Measurements from ENCODE around the gene RETREG2. TPM values are rescaled to one million over a fixed set of nuclear protein-coding genes. Genes with fewer than 3 reads are reported as not detected.

RETREG2 gene
- polyA plus RNA-seq, 2 of the 4 experiments (the other 2 are of a cell fraction): 52.8 to 67.5 TPM

DNA sequence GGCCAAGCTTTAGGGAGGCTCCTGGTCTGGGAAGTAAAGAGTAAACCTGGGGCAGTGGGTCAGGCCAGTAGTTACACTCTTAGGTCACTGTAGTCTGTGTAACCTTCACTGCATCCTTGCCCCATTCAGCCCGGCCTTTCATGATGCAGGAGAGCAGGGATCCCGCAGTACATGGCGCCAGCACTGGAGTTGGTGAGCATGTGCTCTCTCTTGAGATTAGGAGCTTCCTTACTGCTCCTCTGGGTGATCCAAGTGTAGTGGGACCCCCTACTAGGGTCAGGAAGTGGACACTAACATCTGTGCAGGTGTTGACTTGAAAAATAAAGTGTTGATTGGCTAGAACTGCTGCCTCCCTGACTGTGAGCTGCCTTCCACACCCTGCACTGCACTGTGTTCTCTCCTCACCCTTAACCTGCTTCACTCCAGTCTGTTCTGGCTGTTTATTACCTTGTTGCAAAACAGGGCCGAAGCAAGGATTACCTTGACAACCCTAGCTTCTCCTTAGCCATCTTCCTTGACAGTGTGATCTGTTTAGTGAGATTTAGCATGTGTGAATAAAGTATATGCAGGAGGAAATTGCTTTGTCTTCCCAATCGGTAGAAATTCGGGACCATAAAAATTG is 5.2 kb downstream of the RETREG2 start:
- no peak for ATAC-seq
- FAIRE-seq: no peak
- Histone ChIP-seq H3K4me2 (no peak overlapping the region), H3K4me1 (peaks cover 10% of the 10 kb centered on the region), H3K9me3 (no peaks in the 10 kb centered on the region), H3K27ac (no peak overlapping the region), H3K4me3 (no peak overlapping the region)
- no peak for TF ChIP-seq CBX8 (IDR thresholded peaks at IDR 0.05)
- TF ChIP-seq BHLHE40 (IDR thresholded peaks at IDR 0.05; ENCODE audit: low read depth, low read length): no peak
- TF ChIP-seq RCOR1 (IDR thresholded peaks at IDR 0.05; ENCODE audit: low read depth, low read length): no peak
- TF ChIP-seq KDM5A (IDR thresholded peaks at IDR 0.05): no peak
- TF ChIP-seq MYC (IDR thresholded peaks at IDR 0.05; ENCODE audit: borderline replicate concordance, low read length): no peak
- no peak for TF ChIP-seq RNF2 (IDR thresholded peaks at IDR 0.05; ENCODE audit: borderline replicate concordance, low read depth)
- no peak for TF ChIP-seq ZSCAN20 (CRISPR knock-in tag; IDR thresholded peaks at IDR 0.05)
- no peak for TF ChIP-seq ZNF302 (CRISPR knock-in tag; IDR thresholded peaks at IDR 0.05)
- 93% methylated on average over 6 of the region's 6 CpGs for WGBS (ENCODE audit: missing lambda C conversion rate)
- DNase-seq (ENCODE audit: low read depth in 1 of 2, low spot score in 1 of 2): no peak
- ChIA-PET POLR2A (no interaction called here), CTCF (interaction anchor here (1.0 to 4.0 kb wide), 5 partner anchors 9 to 111 kb away, joined by 4 to 24 read pairs (median 6); partner anchors contain the start of gene SLC23A3)

DNA sequence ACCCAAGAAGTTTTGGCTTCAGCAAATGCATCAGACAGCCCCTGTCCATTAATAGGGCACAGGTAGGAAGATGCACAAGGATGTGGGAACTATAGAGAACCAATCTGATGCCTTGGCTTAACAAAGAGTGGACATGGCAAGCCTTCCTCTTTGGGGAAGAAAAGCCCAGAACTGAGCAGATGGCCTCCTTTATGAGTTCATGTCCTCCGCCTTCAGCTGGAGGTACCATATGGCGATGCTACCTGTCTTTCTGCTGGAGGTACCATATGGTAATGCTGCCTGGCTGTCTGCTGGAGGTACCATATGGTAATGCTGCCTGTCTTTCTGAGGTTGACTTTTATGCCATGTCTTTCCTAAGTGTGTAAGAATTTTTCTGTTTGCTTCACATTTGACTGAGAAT is 6.0 kb downstream of the RETREG2 start:
- no peaks in the 10 kb centered on the region for H3K9me3 ChIP-seq
- no peak overlapping the region for H3K27ac ChIP-seq
- CTCF ChIA-PET: interaction anchor here (0.7 to 4.0 kb wide), 4 partner anchors 10 to 110 kb away, joined by 4 to 24 read pairs (median 4); partner anchors contain the start of gene NHEJ1
- peaks cover 7% of the 10 kb centered on the region for H3K4me1 ChIP-seq
- no peak overlapping the region for H3K4me3 ChIP-seq
- H3K4me2 ChIP-seq: no peak overlapping the region
- FAIRE-seq: no peak
- no peak for DNase-seq (ENCODE audit: low read depth in 1 of 2, low spot score in 1 of 2)
- POLR2A ChIA-PET: no interaction called here
- WGBS (ENCODE audit: missing lambda C conversion rate): 91% methylated on average over 2 of the region's 2 CpGs
- no peak for TF ChIP-seq FOSL2 (IDR thresholded peaks at IDR 0.05)
- TF ChIP-seq FOSL2 (CRISPR knock-in tag; IDR thresholded peaks at IDR 0.05): no peak
- no peak for TF ChIP-seq RAD21 (conservative IDR thresholded peaks at IDR 0.05 in 1 of 2, IDR thresholded peaks at IDR 0.05 in 1 of 2)
- TF ChIP-seq FOXS1 (CRISPR knock-in tag; IDR thresholded peaks at IDR 0.05): no peak
- TF ChIP-seq CEBPB (IDR thresholded peaks at IDR 0.05): no peak
- no peak for TF ChIP-seq TP53 (CRISPR knock-in tag; IDR thresholded peaks at IDR 0.05)
- TF ChIP-seq, protein P1, sequence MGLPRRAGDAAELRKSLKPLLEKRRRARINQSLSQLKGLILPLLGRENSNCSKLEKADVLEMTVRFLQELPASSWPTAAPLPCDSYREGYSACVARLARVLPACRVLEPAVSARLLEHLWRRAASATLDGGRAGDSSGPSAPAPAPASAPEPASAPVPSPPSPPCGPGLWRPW (IDR thresholded peaks at IDR 0.05): no peak
- TF ChIP-seq, protein P2, sequence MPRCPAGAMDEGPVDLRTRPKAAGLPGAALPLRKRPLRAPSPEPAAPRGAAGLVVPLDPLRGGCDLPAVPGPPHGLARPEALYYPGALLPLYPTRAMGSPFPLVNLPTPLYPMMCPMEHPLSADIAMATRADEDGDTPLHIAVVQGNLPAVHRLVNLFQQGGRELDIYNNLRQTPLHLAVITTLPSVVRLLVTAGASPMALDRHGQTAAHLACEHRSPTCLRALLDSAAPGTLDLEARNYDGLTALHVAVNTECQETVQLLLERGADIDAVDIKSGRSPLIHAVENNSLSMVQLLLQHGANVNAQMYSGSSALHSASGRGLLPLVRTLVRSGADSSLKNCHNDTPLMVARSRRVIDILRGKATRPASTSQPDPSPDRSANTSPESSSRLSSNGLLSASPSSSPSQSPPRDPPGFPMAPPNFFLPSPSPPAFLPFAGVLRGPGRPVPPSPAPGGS (IDR thresholded peaks at IDR 0.05): no peak
- TF ChIP-seq EHF (CRISPR knock-in tag; IDR thresholded peaks at IDR 0.05): no peak
- no peak for TF ChIP-seq TFCP2L1 (CRISPR knock-in tag; IDR thresholded peaks at IDR 0.05)
- TF ChIP-seq KDM5A (IDR thresholded peaks at IDR 0.05): no peak
- no peak for TF ChIP-seq HOXA7 (CRISPR knock-in tag; IDR thresholded peaks at IDR 0.05)
- TF ChIP-seq ESRRA (IDR thresholded peaks at IDR 0.05; ENCODE audit: borderline replicate concordance, low read length): no peak
- no peak for TF ChIP-seq HOXB5 (CRISPR knock-in tag; IDR thresholded peaks at IDR 0.05)
- no peak for TF ChIP-seq ZSCAN20 (CRISPR knock-in tag; IDR thresholded peaks at IDR 0.05)
- no peak for TF ChIP-seq CBX2 (IDR thresholded peaks at IDR 0.05; ENCODE audit: borderline replicate concordance, low read depth)
- no peak for TF ChIP-seq NPAS2 (CRISPR knock-in tag; IDR thresholded peaks at IDR 0.05; ENCODE audit: borderline replicate concordance)
- TF ChIP-seq MAZ (IDR thresholded peaks at IDR 0.05; ENCODE audit: borderline replicate concordance, low read depth, low read length): no peak
- no peak for TF ChIP-seq HOXB13 (CRISPR knock-in tag; IDR thresholded peaks at IDR 0.05; ENCODE audit: low read depth)
- TF ChIP-seq GATA3 (IDR thresholded peaks at IDR 0.05; ENCODE audit: borderline replicate concordance): no peak
- ATAC-seq: no peak

Measured in A549 (cell line).